ENCODE data around the gene GIMAP6.

Gene GIMAP6

GRCh38 chr7:150595361-150595760, 36.8 kb downstream of the GIMAP6 start:
- Histone ChIP-seq H3K79me2 (ENCODE audit: control insufficient read depth, low read length) (no peaks in the 10 kb centered on the region), H3K9me2 (replicated peaks; ENCODE audit: control insufficient read depth, low read length) (no peaks in the 10 kb centered on the region; the same call in 1 of the 2 replicates), H3K4me1 (ENCODE audit: control insufficient read depth, low read length) (no peaks in the 10 kb centered on the region), H4K20me1 (ENCODE audit: control insufficient read depth, insufficient read depth, low read depth, low read length) (no peaks in the 10 kb centered on the region), H3K27ac (ENCODE audit: low read depth, low read length) (no peak overlapping the region), H3K4me2 (ENCODE audit: low read length) (no peak overlapping the region), H3K9me3 (ENCODE audit: control insufficient read depth, insufficient read depth, low read length) (no peaks in the 10 kb centered on the region; the same call in 1 of the 2 replicates), H3K36me3 (ENCODE audit: control insufficient read depth, low read length) (no peaks in the 10 kb centered on the region), H3K4me3 (ENCODE audit: low read length) (no peak overlapping the region), H3K27me3 (ENCODE audit: control insufficient read depth, low read length) (no peaks in the 10 kb centered on the region), H3F3A (ENCODE audit: control insufficient read depth, insufficient read depth) (no peaks in the 10 kb centered on the region)
- no peak for TF ChIP-seq CTCF (IDR thresholded peaks at IDR 0.05; ENCODE audit: low read depth, low read length, poor library complexity, severe bottlenecking)
- no peak for TF ChIP-seq EZH2phosphoT487 (IDR thresholded peaks at IDR 0.05; ENCODE audit: borderline replicate concordance, low read length)

GRCh38 chr7:150594805-150595204, 37.4 kb downstream of the GIMAP6 start:
- no peak for TF ChIP-seq EZH2phosphoT487 (IDR thresholded peaks at IDR 0.05; ENCODE audit: borderline replicate concordance, low read length)
- no peaks in the 10 kb centered on the region for H4K20me1 ChIP-seq (ENCODE audit: control insufficient read depth, insufficient read depth, low read depth, low read length)
- H3K9me3 ChIP-seq (ENCODE audit: control insufficient read depth, insufficient read depth, low read length), result no peaks in the 10 kb centered on the region; the same call in 1 of the 2 replicates
- no peaks in the 10 kb centered on the region; the same call in 1 of the 2 replicates for H3K9me2 ChIP-seq (replicated peaks; ENCODE audit: control insufficient read depth, low read length)
- H3F3A ChIP-seq (ENCODE audit: control insufficient read depth, insufficient read depth), result no peaks in the 10 kb centered on the region
- no peaks in the 10 kb centered on the region for H3K36me3 ChIP-seq (ENCODE audit: control insufficient read depth, low read length)
- H3K27me3 ChIP-seq (ENCODE audit: control insufficient read depth, low read length), result no peaks in the 10 kb centered on the region
- H3K79me2 ChIP-seq (ENCODE audit: control insufficient read depth, low read length), result no peaks in the 10 kb centered on the region
- H3K4me2 ChIP-seq (ENCODE audit: low read length), result no peak overlapping the region
- no peaks in the 10 kb centered on the region for H3K4me1 ChIP-seq (ENCODE audit: control insufficient read depth, low read length)
- H3K4me3 ChIP-seq (ENCODE audit: low read length), result no peak overlapping the region
- no peak overlapping the region for H3K27ac ChIP-seq (ENCODE audit: low read depth, low read length)

GRCh38 chr7:150587551-150587950, 44.6 kb downstream of the GIMAP6 start:
- Histone ChIP-seq H3K9me2 (replicated peaks; ENCODE audit: control insufficient read depth, low read length) (no peaks in the 10 kb centered on the region), H3K4me3 (ENCODE audit: low read length) (no peak overlapping the region), H3K9me3 (ENCODE audit: control insufficient read depth, insufficient read depth, low read length) (no peaks in the 10 kb centered on the region), H3K4me2 (ENCODE audit: low read length) (no peak overlapping the region), H3K27me3 (ENCODE audit: control insufficient read depth, low read length) (no peaks in the 10 kb centered on the region), H3K79me2 (ENCODE audit: control insufficient read depth, low read length) (no peaks in the 10 kb centered on the region), H4K20me1 (ENCODE audit: control insufficient read depth, insufficient read depth, low read depth, low read length) (no peaks in the 10 kb centered on the region), H3K4me1 (ENCODE audit: control insufficient read depth, low read length) (no peaks in the 10 kb centered on the region), H3F3A (ENCODE audit: control insufficient read depth, insufficient read depth) (no peaks in the 10 kb centered on the region), H3K36me3 (ENCODE audit: control insufficient read depth, low read length) (no peaks in the 10 kb centered on the region), H3K27ac (ENCODE audit: low read depth, low read length) (no peak overlapping the region)
- no peak for TF ChIP-seq CTCF (IDR thresholded peaks at IDR 0.05; ENCODE audit: low read depth, low read length, poor library complexity, severe bottlenecking)
- TF ChIP-seq EZH2phosphoT487 (IDR thresholded peaks at IDR 0.05; ENCODE audit: borderline replicate concordance, low read length), result no peak

GRCh38 chr7:150586785-150587152, 45.4 kb downstream of the GIMAP6 start:
- H3K27ac ChIP-seq (ENCODE audit: low read depth, low read length), result no peak overlapping the region
- no peak overlapping the region for H3K4me3 ChIP-seq (ENCODE audit: low read length)
- no peaks in the 10 kb centered on the region for H3K36me3 ChIP-seq (ENCODE audit: control insufficient read depth, low read length)
- H3K9me2 ChIP-seq (replicated peaks; ENCODE audit: control insufficient read depth, low read length), result no peaks in the 10 kb centered on the region
- H3K27me3 ChIP-seq (ENCODE audit: control insufficient read depth, low read length), result no peaks in the 10 kb centered on the region
- no peaks in the 10 kb centered on the region for H3F3A ChIP-seq (ENCODE audit: control insufficient read depth, insufficient read depth)
- H3K4me2 ChIP-seq (ENCODE audit: low read length), result no peak overlapping the region
- TF ChIP-seq EZH2phosphoT487 (IDR thresholded peaks at IDR 0.05; ENCODE audit: borderline replicate concordance, low read length) (no peak), CTCF (IDR thresholded peaks at IDR 0.05; ENCODE audit: low read depth, low read length, poor library complexity, severe bottlenecking) (no peak)
- no peaks in the 10 kb centered on the region for H4K20me1 ChIP-seq (ENCODE audit: control insufficient read depth, insufficient read depth, low read depth, low read length)
- no peaks in the 10 kb centered on the region for H3K9me3 ChIP-seq (ENCODE audit: control insufficient read depth, insufficient read depth, low read length)
- H3K79me2 ChIP-seq (ENCODE audit: control insufficient read depth, low read length), result no peaks in the 10 kb centered on the region
- no peaks in the 10 kb centered on the region for H3K4me1 ChIP-seq (ENCODE audit: control insufficient read depth, low read length)

Measured in DOHH2 (cell line).